HUES6 (cell line): ENCODE data around the gene CNTNAP2.

Experiments
- H3K27ac ChIP-seq: 2 replicates; pipeline ENCODE4 v1.7.0; 2013; ENCODE audit warnings: low read depth, mild to moderate bottlenecking, low read length, inconsistent platforms
- H3K27me3 ChIP-seq: 2 replicates; pipeline ENCODE4 v1.6.1; 2013; ENCODE audit warnings: low read length; ENCODE audit not compliant: control insufficient read depth, insufficient read depth
- H3K36me3 ChIP-seq: 2 replicates; pipeline ENCODE4 v1.6.1; 2013; ENCODE audit warnings: low read length; ENCODE audit not compliant: control insufficient read depth, insufficient read depth
- H3K4me1 ChIP-seq: 2 replicates; pipeline ENCODE4 v1.6.1; 2013; ENCODE audit warnings: low read length; ENCODE audit not compliant: control insufficient read depth, insufficient read depth
- H3K4me3 ChIP-seq: 2 replicates; pipeline ENCODE4 v1.5.1; 2013; ENCODE audit warnings: low read depth, low read length
- H3K9ac ChIP-seq: one replicate; pipeline ENCODE4 v1.6.1; 2013; ENCODE audit warnings: mild to moderate bottlenecking, low read length
- H3K9me3 ChIP-seq: 2 replicates; pipeline ENCODE4 v1.6.1; 2013; ENCODE audit warnings: low read depth, low read length; ENCODE audit not compliant: control insufficient read depth, insufficient read depth

The CNTNAP2 gene

DNA sequence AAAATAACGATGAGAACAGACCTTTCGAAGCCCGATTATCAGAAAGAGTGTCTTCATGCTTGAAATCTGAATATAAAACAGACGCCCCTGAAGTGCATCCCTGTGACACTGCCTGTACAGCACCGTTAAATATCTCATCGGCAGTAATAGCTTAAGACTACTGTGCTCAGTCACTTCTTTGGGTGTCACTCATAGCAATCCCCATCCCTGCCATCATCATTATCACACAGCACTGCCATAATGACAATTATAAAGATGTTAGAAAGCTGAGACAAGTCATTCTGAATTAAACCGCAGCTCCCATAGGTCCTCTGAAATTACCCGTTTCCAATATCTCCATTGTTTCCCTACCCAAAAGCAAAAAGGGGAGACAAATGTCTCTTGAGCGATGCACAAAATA lies 1906.2 kb downstream of the CNTNAP2 start:
- Histone ChIP-seq H3K27me3 (peaks cover 30% of the 10 kb centered on the region; the same call in 1 of the 2 replicates), H3K4me3 (no peak overlapping the region), H3K36me3 (no peaks in the 10 kb centered on the region), H3K4me1 (peaks cover 23% of the 10 kb centered on the region; the same call in 1 of the 2 replicates), H3K9ac (no peak overlapping the region), H3K9me3 (peaks cover 12% of the 10 kb centered on the region; the same call in 1 of the 2 replicates), H3K27ac (no peak overlapping the region)

- Histone ChIP-seq H3K9me3 (peaks cover 12% of the 10 kb centered on the region; the same call in 1 of the 2 replicates), H3K27me3 (peaks cover 50% of the 10 kb centered on the region; the same call in 1 of the 2 replicates), H3K27ac (no peak overlapping the region), H3K4me1 (peaks cover 17% of the 10 kb centered on the region), H3K9ac (no peak overlapping the region), H3K36me3 (no peaks in the 10 kb centered on the region), H3K4me3 (no peak overlapping the region)
Measured at GRCh38 chr7:148026713-148027112, 1910.1 kb downstream of the CNTNAP2 start.

DNA sequence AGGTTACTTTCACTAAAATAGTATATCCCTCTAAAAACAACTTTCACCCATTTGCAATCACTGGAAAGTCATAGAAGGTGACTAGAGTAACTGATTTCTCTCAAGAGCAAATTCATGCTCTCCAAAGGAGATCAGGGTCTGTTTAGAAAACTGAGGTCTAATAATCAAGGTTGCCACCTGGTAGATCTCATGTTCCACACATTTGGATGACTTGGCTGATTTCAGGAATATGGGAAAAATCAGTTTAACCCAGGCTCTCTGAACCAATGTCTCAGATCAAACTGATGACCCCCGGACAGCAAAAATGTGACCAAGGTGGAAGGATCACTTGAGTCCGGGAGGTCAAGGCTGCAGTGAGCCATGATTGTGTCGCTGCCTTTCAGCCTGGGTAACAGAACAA lies 1911.6 kb downstream of the CNTNAP2 start:
- Histone ChIP-seq H3K27me3 (peaks cover 59% of the 10 kb centered on the region), H3K27ac (no peak overlapping the region), H3K9me3 (peaks cover 8% of the 10 kb centered on the region; the same call in 1 of the 2 replicates), H3K4me3 (no peak overlapping the region), H3K4me1 (peaks cover 21% of the 10 kb centered on the region), H3K36me3 (no peaks in the 10 kb centered on the region), H3K9ac (no peak overlapping the region)

GRCh38 chr7:148031019-148031418 lies 1914.4 kb downstream of the CNTNAP2 start:
- Histone ChIP-seq H3K9ac (no peak overlapping the region), H3K4me1 (peaks cover 21% of the 10 kb centered on the region), H3K36me3 (no peaks in the 10 kb centered on the region), H3K4me3 (no peak overlapping the region), H3K27ac (no peak overlapping the region), H3K9me3 (no peaks in the 10 kb centered on the region), H3K27me3 (peaks cover 76% of the 10 kb centered on the region)

GRCh38 chr7:148031811-148032210 lies 1915.2 kb downstream of the CNTNAP2 start:
- Histone ChIP-seq H3K27me3 (peaks cover 74% of the 10 kb centered on the region), H3K9ac (no peak overlapping the region), H3K27ac (no peak overlapping the region), H3K4me3 (no peak overlapping the region), H3K9me3 (no peaks in the 10 kb centered on the region), H3K4me1 (peaks cover 18% of the 10 kb centered on the region), H3K36me3 (no peaks in the 10 kb centered on the region)

- no peak overlapping the region for H3K9ac ChIP-seq
- no peaks in the 10 kb centered on the region for H3K36me3 ChIP-seq
- peaks cover 42% of the 10 kb centered on the region for H3K27me3 ChIP-seq
- no peaks in the 10 kb centered on the region for H3K9me3 ChIP-seq
- peaks cover 12% of the 10 kb centered on the region for H3K4me1 ChIP-seq
- H3K4me3 ChIP-seq, result no peak overlapping the region
- H3K27ac ChIP-seq, result no peak overlapping the region
Measured at GRCh38 chr7:148035950-148036349, 1919.3 kb downstream of the CNTNAP2 start.

- no peak overlapping the region for H3K4me3 ChIP-seq
- no peak overlapping the region for H3K9ac ChIP-seq
- no peak overlapping the region for H3K27ac ChIP-seq
- H3K4me1 ChIP-seq, result 0 out of 2 replicates have a peak, but pooled peaks cover 1% of the 10 kb centered on the region
- H3K9me3 ChIP-seq, result no peaks in the 10 kb centered on the region
- H3K27me3 ChIP-seq, result peaks cover 33% of the 10 kb centered on the region
- no peaks in the 10 kb centered on the region for H3K36me3 ChIP-seq
Measured at GRCh38 chr7:148037044-148037443, 1920.4 kb downstream of the CNTNAP2 start.

- Histone ChIP-seq H3K36me3 (no peaks in the 10 kb centered on the region), H3K4me3 (no peak overlapping the region), H3K9me3 (no peaks in the 10 kb centered on the region), H3K27ac (no peak overlapping the region), H3K27me3 (no peaks in the 10 kb centered on the region), H3K9ac (no peak overlapping the region), H3K4me1 (no peaks in the 10 kb centered on the region)
Measured at GRCh38 chr7:148041156-148041555, 1924.6 kb downstream of the CNTNAP2 start.

GRCh38 chr7:148042935-148043631 lies 1926.5 kb downstream of the CNTNAP2 start:
- H3K36me3 ChIP-seq, result no peaks in the 10 kb centered on the region
- H3K27me3 ChIP-seq, result no peaks in the 10 kb centered on the region
- H3K9me3 ChIP-seq, result no peaks in the 10 kb centered on the region
- H3K4me3 ChIP-seq, result no peak overlapping the region
- no peak overlapping the region for H3K9ac ChIP-seq
- H3K27ac ChIP-seq, result no peak overlapping the region
- H3K4me1 ChIP-seq, result no peaks in the 10 kb centered on the region

DNA sequence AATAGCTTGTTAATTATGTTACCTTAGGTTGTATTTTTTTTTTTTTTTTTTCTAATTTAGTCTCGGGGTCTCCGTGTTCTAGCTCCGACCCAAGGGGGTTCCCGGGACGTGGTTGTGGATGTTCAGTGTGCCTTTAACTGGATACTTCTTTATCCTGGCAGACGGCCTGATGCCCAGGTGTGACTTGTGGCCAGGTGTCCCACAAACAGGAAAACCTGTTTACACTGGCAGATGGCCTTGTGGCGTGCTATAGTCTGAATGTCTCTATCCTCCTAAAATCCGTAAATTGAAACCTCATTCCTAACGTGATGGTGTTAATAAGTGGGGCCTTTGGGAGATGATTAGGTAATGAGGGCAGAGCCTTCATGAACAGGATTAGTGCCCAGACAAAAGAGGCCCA lies 1927.6 kb downstream of the CNTNAP2 start:
- Histone ChIP-seq H3K4me1 (no peaks in the 10 kb centered on the region), H3K9me3 (no peaks in the 10 kb centered on the region), H3K27ac (no peak overlapping the region), H3K27me3 (no peaks in the 10 kb centered on the region), H3K4me3 (no peak overlapping the region), H3K36me3 (no peaks in the 10 kb centered on the region), H3K9ac (no peak overlapping the region)

DNA sequence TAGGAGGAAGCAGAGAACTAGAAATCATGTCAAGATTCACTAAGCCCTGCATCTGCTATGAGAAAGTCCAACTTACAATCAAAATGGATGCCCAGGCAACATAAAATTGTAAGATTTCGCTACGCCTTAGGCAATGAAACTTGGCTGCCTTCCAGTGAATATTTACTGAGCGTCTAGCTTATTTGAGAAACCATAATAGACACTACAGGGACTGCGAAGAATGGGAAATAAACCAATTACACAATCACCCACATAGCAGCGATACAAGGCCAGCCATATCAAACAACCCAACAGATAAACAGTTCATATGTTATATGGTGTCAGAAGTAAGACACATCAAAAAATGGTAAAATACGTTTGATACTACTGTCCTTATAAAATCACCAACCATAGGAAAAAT lies 1928.9 kb downstream of the CNTNAP2 start:
- no peaks in the 10 kb centered on the region for H3K9me3 ChIP-seq
- no peak overlapping the region for H3K4me3 ChIP-seq

More for the DNA sequence above, 1928.9 kb downstream of the CNTNAP2 start:
- H3K9ac ChIP-seq, result no peak overlapping the region
- H3K27ac ChIP-seq, result no peak overlapping the region
- H3K27me3 ChIP-seq, result no peaks in the 10 kb centered on the region
- H3K4me1 ChIP-seq, result no peaks in the 10 kb centered on the region
- no peaks in the 10 kb centered on the region for H3K36me3 ChIP-seq
